SK-N-DZ (cell line): ENCODE data around the gene CARD14. TPM values are rescaled to one million over a fixed set of nuclear protein-coding genes. Genes with fewer than 3 reads are reported as not detected.

ENCODE experiments used
- DNase-seq: peaks from one replicate; pipeline ENCODE4 v3.0.0-alpha.2; 2015; ENCODE audit warnings: low spot score
- polyA plus RNA-seq, 2 experiments: library from polyadenylated mRNA; depleted of rRNA; stranded (reverse); fragments of >200 nt; gene quantifications; 2 replicates each; pipeline ENCODE4 v1.2.3, GENCODE V29; 2014

CARD14 gene
- polyA plus RNA-seq (2014; cell fraction: cytosol; rRNA removed): 0.47 and 0.79 TPM in 2 replicates
- polyA plus RNA-seq (2014; cell fraction: nucleus; rRNA removed): 2.1 and 3.9 TPM in 2 replicates

GRCh38 chr17:80169784-80170500 lies at the start of gene CARD14:
Gene CARD14, plus strand, starts transcription at chr17:80170030. Its CDS starts 11,409 bp downstream, at chr17:80181439.
- DNase-seq: peak; percentile 55

- DNase-seq: no peak
Measured at GRCh38 chr17:80122026-80122575, 47.7 kb upstream of the CARD14 start.

- no peak for DNase-seq
Measured at GRCh38 chr17:80122926-80123505, 46.8 kb upstream of the CARD14 start.

- DNase-seq: no peak
Measured at GRCh38 chr17:80123791-80124190, 46.0 kb upstream of the CARD14 start.

GRCh38 chr17:80124351-80124981 lies 45.4 kb upstream of the CARD14 start:
- DNase-seq: peak; percentile 84

- DNase-seq: peak; percentile 44
Measured at GRCh38 chr17:80125656-80126448, 44.0 kb upstream of the CARD14 start.

GRCh38 chr17:80126449-80126715 lies 43.4 kb upstream of the CARD14 start:
- DNase-seq: no peak

- DNase-seq: no peak
Measured at GRCh38 chr17:80129006-80129565, 40.7 kb upstream of the CARD14 start.

- DNase-seq: no peak
Measured at GRCh38 chr17:80130992-80131391, 38.8 kb upstream of the CARD14 start.

GRCh38 chr17:80132906-80133625 lies 36.8 kb upstream of the CARD14 start:
- no peak for DNase-seq

GRCh38 chr17:80133626-80133970 lies 36.2 kb upstream of the CARD14 start:
- DNase-seq: no peak

- no peak for DNase-seq
Measured at GRCh38 chr17:80137131-80137530, 32.7 kb upstream of the CARD14 start.

- no peak for DNase-seq
Measured at GRCh38 chr17:80138856-80139426, 30.9 kb upstream of the CARD14 start.

GRCh38 chr17:80141463-80142165 lies 28.2 kb upstream of the CARD14 start:
- DNase-seq: no peak

GRCh38 chr17:80142929-80143328 lies 26.9 kb upstream of the CARD14 start:
- no peak for DNase-seq

GRCh38 chr17:80145076-80146075 lies 24.5 kb upstream of the CARD14 start:
- DNase-seq: no peak

- peak; percentile 35 for DNase-seq
Measured at GRCh38 chr17:80146121-80147034, 23.5 kb upstream of the CARD14 start.
